Caco-2 (cell line): ENCODE results near the gene TRIO. TPM values are rescaled to one million over a fixed set of nuclear protein-coding genes. Genes with fewer than 3 reads are reported as not detected.

Source experiments
- BruUV-seq: library from RNA; stranded (reverse); fragments of 400-500 nt; replicated peaks from 2 replicates; lab custom pipeline; 2021; lab: Mats Ljungman, UMichigan
- CTCF ChIA-PET: fragments of 300-600 bp; sonication (Branson Sonifier 250); formaldehyde crosslinking; loops from one replicate; lab custom pipeline; 2022; ENCODE audit warnings: antibody characterized with exemption; lab: Charles Lee
- POLR2A ChIA-PET: fragments of 300-600 bp; sonication (Branson Sonifier 250); formaldehyde crosslinking; loops from one replicate; lab custom pipeline; 2022; ENCODE audit warnings: antibody characterized with exemption; lab: Charles Lee
- DNase-seq, 2 experiments: peaks; one replicate each; pipeline versions ENCODE4 v3.0.0 to v3.0.0-alpha.2; 2020 to 2022
- H3K27me3 ChIP-seq: replicated peaks from 2 replicates; pipeline ENCODE4 v1.6.0; 2011; ENCODE audit warnings: low read length; ENCODE audit not compliant: control insufficient read depth, insufficient read depth
- H3K36me3 ChIP-seq: 2 replicates; pipeline ENCODE4 v1.5.1; 2011; ENCODE audit warnings: low read length; ENCODE audit not compliant: control insufficient read depth, insufficient read depth
- H3K4me1 ChIP-seq: fragments of 250-450 bp; sonication (Bioruptor Pico); 2 replicates; pipeline ENCODE4 v1.5.1; 2020; ENCODE audit warnings: mild to moderate bottlenecking
- H3K4me3 ChIP-seq: 2 replicates; pipeline ENCODE4 v1.5.1; 2011; ENCODE audit warnings: low read depth, mild to moderate bottlenecking, control low read depth, low read length
- H3K9me3 ChIP-seq: fragments of 250-450 bp; sonication (Bioruptor Pico); 2 replicates; pipeline ENCODE4 v1.5.1; 2020; ENCODE audit warnings: mild to moderate bottlenecking, moderate library complexity
- H3K27ac Mint-ChIP-seq: one replicate; pipeline ENCODE4 v1.8.0; 2022; ENCODE audit warnings: mixed read lengths; ENCODE audit not compliant: unreplicated experiment
- H3K27me3 Mint-ChIP-seq: one replicate; pipeline ENCODE4 v1.8.0; 2022; ENCODE audit warnings: mixed read lengths; ENCODE audit not compliant: insufficient read depth, unreplicated experiment
- H3K36me3 Mint-ChIP-seq: one replicate; pipeline ENCODE4 v1.8.0; 2022; ENCODE audit warnings: mild to moderate bottlenecking, mixed read lengths; ENCODE audit not compliant: insufficient read depth, unreplicated experiment
- H3K4me1 Mint-ChIP-seq: one replicate; pipeline ENCODE4 v1.8.0; 2022; ENCODE audit warnings: low read depth, mixed read lengths; ENCODE audit not compliant: unreplicated experiment
- H3K4me3 Mint-ChIP-seq: one replicate; pipeline ENCODE4 v1.8.0; 2022; ENCODE audit warnings: mild to moderate bottlenecking, moderate library complexity, mixed read lengths; ENCODE audit not compliant: unreplicated experiment
- H3K9me3 Mint-ChIP-seq: one replicate; pipeline ENCODE4 v1.8.0; 2022; ENCODE audit warnings: mixed read lengths; ENCODE audit not compliant: unreplicated experiment
- CTCF ChIP-seq, 2 experiments: fragments of 200-600 bp in 1 of 2; IDR thresholded peaks; 1 replicate in 1 of 2; 2 replicates in 1 of 2; pipeline versions ENCODE4 v1.5.1 to v1.8.0; 2011 to 2022; ENCODE audit warnings: antibody characterized with exemption in 1 of 2, control low read depth in 1 of 2, inconsistent platforms in 1 of 2, low read depth in 1 of 2, low read length in 1 of 2, mild to moderate bottlenecking in 1 of 2, moderate library complexity in 1 of 2; ENCODE audit not compliant: insufficient read depth in 1 of 2, severe bottlenecking in 1 of 2, unreplicated experiment in 1 of 2
- intact Hi-C: fragments of 100-400 bp; cut with micrococcal nuclease; formaldehyde crosslinking; loops from one replicate; pipeline ENCODE4 v1.10.0; 2022; ENCODE audit not compliant: unreplicated experiment
- total RNA-seq: library from RNA; stranded (reverse); gene quantifications from 2 replicates; pipeline ENCODE4 v1.2.3, GENCODE V29; 2022

Gene TRIO
- total RNA-seq, 1 experiment from 2014 or later = 92.0 TPM

DNA sequence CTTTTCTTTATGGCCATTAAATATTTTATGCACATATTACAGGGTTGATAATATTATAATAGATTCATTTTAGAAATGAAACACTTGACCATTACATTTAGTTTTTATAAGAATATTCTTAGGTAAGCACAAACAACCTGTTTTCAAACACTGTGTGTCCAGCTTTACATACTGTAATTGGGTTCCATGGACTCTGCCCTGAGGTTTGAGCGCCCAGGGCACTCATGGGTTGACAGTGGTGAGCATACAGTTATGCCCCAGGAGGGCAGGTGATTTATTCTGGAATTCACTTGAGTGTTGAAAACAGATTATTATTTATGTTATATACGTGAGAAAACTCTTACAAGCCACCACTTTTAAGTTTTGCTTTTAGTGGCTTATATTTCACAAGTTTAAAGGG is 33.7 kb downstream of the TRIO start:
- Mint-ChIP-seq H3K9me3 (no peaks in the 10 kb centered on the region), H3K4me1 (peaks cover 26% of the 10 kb centered on the region), H3K36me3 (no peaks in the 10 kb centered on the region), H3K4me3 (no peak overlapping the region), H3K27me3 (no peaks in the 10 kb centered on the region), H3K27ac (no peak overlapping the region)
- ChIA-PET CTCF (no interaction called here), POLR2A (no interaction called here)
- no peak overlapping the region for H3K4me3 ChIP-seq
- no TSS peak for BruUV-seq
- H3K9me3 ChIP-seq = no peaks in the 10 kb centered on the region
- intact Hi-C loops = no loop called here
- H3K4me1 ChIP-seq = peaks cover 34% of the 10 kb centered on the region
- DNase-seq = no peak
- TF ChIP-seq CTCF (IDR thresholded peaks at IDR 0.05; ENCODE audit: insufficient read depth in 1 of 2, low read depth in 1 of 2, low read length in 1 of 2, severe bottlenecking in 1 of 2, unreplicated experiment in 1 of 2) = no peak
- H3K27me3 ChIP-seq = no peaks in the 10 kb centered on the region
- H3K36me3 ChIP-seq = no peaks in the 10 kb centered on the region

- CTCF ChIA-PET = no interaction called here
- Mint-ChIP-seq H3K9me3 (no peaks in the 10 kb centered on the region), H3K36me3 (no peaks in the 10 kb centered on the region), H3K4me3 (no peak overlapping the region), H3K27me3 (no peaks in the 10 kb centered on the region), H3K27ac (no peak overlapping the region), H3K4me1 (peaks cover 22% of the 10 kb centered on the region)
- Histone ChIP-seq H3K4me3 (no peak overlapping the region), H3K27me3 (no peaks in the 10 kb centered on the region), H3K36me3 (no peaks in the 10 kb centered on the region), H3K9me3 (no peaks in the 10 kb centered on the region), H3K4me1 (peaks cover 28% of the 10 kb centered on the region)
- no TSS peak for BruUV-seq
- intact Hi-C loops = no loop called here
- no peak for DNase-seq
- TF ChIP-seq CTCF (IDR thresholded peaks at IDR 0.05; ENCODE audit: insufficient read depth in 1 of 2, low read depth in 1 of 2, low read length in 1 of 2, severe bottlenecking in 1 of 2, unreplicated experiment in 1 of 2) = no peak
- POLR2A ChIA-PET = no interaction called here
These were observed 34.5 kb downstream of the TRIO start for GRCh38 chr5:14177634-14178033.

DNA sequence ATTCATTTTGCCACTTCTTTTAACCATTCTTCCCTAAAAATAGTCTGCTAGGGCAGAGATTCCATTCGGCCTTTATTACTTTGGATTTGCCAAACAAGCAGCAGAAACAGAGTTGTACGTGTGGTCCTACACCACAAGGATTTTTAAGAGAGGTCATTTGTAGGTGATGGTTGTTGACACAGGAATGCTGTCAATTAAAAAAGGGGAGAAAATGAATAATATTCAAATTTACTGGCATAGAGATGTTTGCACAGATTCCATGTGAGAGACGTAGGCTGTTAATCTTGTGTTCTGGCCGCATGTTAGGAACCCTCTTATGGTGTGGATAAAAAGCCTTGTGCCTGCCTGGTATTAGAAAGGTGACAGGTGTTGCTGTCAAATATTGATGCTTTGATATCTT is 34.9 kb downstream of the TRIO start:
- no peak for TF ChIP-seq CTCF (IDR thresholded peaks at IDR 0.05; ENCODE audit: insufficient read depth in 1 of 2, low read depth in 1 of 2, low read length in 1 of 2, severe bottlenecking in 1 of 2, unreplicated experiment in 1 of 2)
- CTCF ChIA-PET = no interaction called here
- Histone ChIP-seq H3K4me1 (peaks cover 32% of the 10 kb centered on the region), H3K27me3 (no peaks in the 10 kb centered on the region), H3K9me3 (no peaks in the 10 kb centered on the region), H3K36me3 (no peaks in the 10 kb centered on the region), H3K4me3 (no peak overlapping the region)
- no TSS peak for BruUV-seq
- DNase-seq = no peak
- Mint-ChIP-seq H3K4me1 (peaks cover 22% of the 10 kb centered on the region), H3K9me3 (no peaks in the 10 kb centered on the region), H3K27me3 (no peaks in the 10 kb centered on the region), H3K4me3 (no peak overlapping the region), H3K36me3 (no peaks in the 10 kb centered on the region), H3K27ac (no peak overlapping the region)
- intact Hi-C loops = no loop called here
- POLR2A ChIA-PET = interaction anchor here (0.5 kb wide), 1 partner anchor 35 kb away, joined by 4 read pairs; the partner anchor contains the start of gene TRIO
